H9 (cell line): ENCODE data around the gene MMP14. TPM values are rescaled to one million over a fixed set of nuclear protein-coding genes. Genes with fewer than 3 reads are reported as not detected.
A peak's percentile ranks its signal among the peaks of the same experiment; 100 is the strongest.

Experiments used
- DNase-seq: peaks from one replicate; pipeline ENCODE4 v3.0.0-alpha.2; 2017
- H2AFZ ChIP-seq: one replicate; pipeline ENCODE4 v1.6.1; 2013; ENCODE audit warnings: mild to moderate bottlenecking, low read length, control low read depth, moderate library complexity
- H2AK5ac ChIP-seq: 2 replicates; pipeline ENCODE4 v1.6.1; 2013; ENCODE audit warnings: low read length, control low read depth, mixed read lengths; ENCODE audit not compliant: insufficient read length
- H2BK120ac ChIP-seq: one replicate; pipeline ENCODE4 v1.6.1; 2013; ENCODE audit warnings: low read depth, mild to moderate bottlenecking, low read length, control low read depth, inconsistent platforms; ENCODE audit not compliant: poor library complexity, severe bottlenecking
- H2BK12ac ChIP-seq: 2 replicates; pipeline ENCODE4 v1.6.1; 2013; ENCODE audit warnings: low read length, control low read depth, mixed read lengths, low read depth; ENCODE audit not compliant: insufficient read length
- H2BK15ac ChIP-seq: 2 replicates; pipeline ENCODE4 v1.6.1; 2013; ENCODE audit warnings: low read depth, low read length, control low read depth
- H2BK20ac ChIP-seq: one replicate; pipeline ENCODE4 v1.6.1; 2013; ENCODE audit warnings: low read depth, mild to moderate bottlenecking, low read length, control low read depth, inconsistent platforms; ENCODE audit not compliant: poor library complexity, severe bottlenecking
- H2BK5ac ChIP-seq: 2 replicates; pipeline ENCODE4 v1.6.1; 2013; ENCODE audit warnings: low read length, control low read depth, mixed read lengths; ENCODE audit not compliant: insufficient read length
- H3K14ac ChIP-seq: 2 replicates; pipeline ENCODE4 v1.6.1; 2013; ENCODE audit warnings: low read length, control low read depth; ENCODE audit not compliant: insufficient read depth
- H3K18ac ChIP-seq: 2 replicates; pipeline ENCODE4 v1.6.1; 2013; ENCODE audit warnings: low read depth, mild to moderate bottlenecking, mixed read lengths, low read length, control low read depth; ENCODE audit not compliant: insufficient read length
- H3K23ac ChIP-seq: 2 replicates; pipeline ENCODE4 v1.6.1; 2013; ENCODE audit warnings: low read length, control low read depth, mixed read lengths, low read depth; ENCODE audit not compliant: insufficient read length
- H3K23me2 ChIP-seq: 2 replicates; pipeline ENCODE4 v1.6.1; 2013; ENCODE audit warnings: low read depth, mild to moderate bottlenecking, mixed read lengths, low read length, control low read depth; ENCODE audit not compliant: insufficient read length, poor library complexity, severe bottlenecking
- H3K27ac ChIP-seq: 2 replicates; pipeline ENCODE4 v1.5.1; 2013; ENCODE audit warnings: low read length, control low read depth, mixed read lengths, low read depth; ENCODE audit not compliant: insufficient read length
- H3K27me3 ChIP-seq: 2 replicates; pipeline ENCODE4 v1.6.1; 2013; ENCODE audit warnings: low read length, control low read depth, inconsistent platforms; ENCODE audit not compliant: insufficient read depth
- H3K4ac ChIP-seq: 2 replicates; pipeline ENCODE4 v1.6.1; 2013; ENCODE audit warnings: low read depth, mild to moderate bottlenecking, control low read depth, inconsistent platforms, low read length, moderate library complexity
- H3K4me1 ChIP-seq: 2 replicates; pipeline ENCODE4 v1.6.1; 2013; ENCODE audit warnings: low read length, control low read depth, inconsistent platforms; ENCODE audit not compliant: insufficient read depth
- H3K4me2 ChIP-seq: 2 replicates; pipeline ENCODE4 v1.6.1; 2013; ENCODE audit warnings: low read length, control low read depth, mixed read lengths; ENCODE audit not compliant: insufficient read length, insufficient read depth
- H3K56ac ChIP-seq: 2 replicates; pipeline ENCODE4 v1.6.1; 2013; ENCODE audit warnings: low read depth, mild to moderate bottlenecking, mixed read lengths, low read length, control low read depth; ENCODE audit not compliant: insufficient read length
- H3K79me1 ChIP-seq: 2 replicates; pipeline ENCODE4 v1.6.1; 2013; ENCODE audit warnings: low read depth, mild to moderate bottlenecking, moderate library complexity, low read length, control low read depth, inconsistent platforms; ENCODE audit not compliant: insufficient read depth, poor library complexity, severe bottlenecking
- H3K79me2 ChIP-seq: 2 replicates; pipeline ENCODE4 v1.6.1; 2013; ENCODE audit warnings: low read length, control low read depth, inconsistent platforms; ENCODE audit not compliant: insufficient read depth
- H3K9ac ChIP-seq: 2 replicates; pipeline ENCODE4 v1.6.1; 2013; ENCODE audit warnings: low read length, control low read depth, mixed read lengths; ENCODE audit not compliant: insufficient read length; ENCODE audit errors: extremely low read depth
- H3K9me3 ChIP-seq: one replicate; pipeline ENCODE4 v1.6.1; 2013; ENCODE audit warnings: low read depth, low read length, inconsistent platforms; ENCODE audit not compliant: control insufficient read depth
- H3T11ph ChIP-seq: one replicate; pipeline ENCODE4 v1.6.1; 2013; ENCODE audit warnings: mild to moderate bottlenecking, low read length, control low read depth, inconsistent platforms
- H4K20me1 ChIP-seq: one replicate; pipeline ENCODE4 v1.6.1; 2013; ENCODE audit not compliant: control insufficient read depth, insufficient read length, insufficient read depth
- H4K5ac ChIP-seq: 2 replicates; pipeline ENCODE4 v1.6.1; 2013; ENCODE audit warnings: low read depth, mild to moderate bottlenecking, mixed read lengths, low read length, control low read depth; ENCODE audit not compliant: insufficient read length
- H4K8ac ChIP-seq: replicated peaks from 2 replicates; pipeline ENCODE4 v1.6.1; 2013; ENCODE audit warnings: low read length, control low read depth, mixed read lengths, low read depth; ENCODE audit not compliant: insufficient read length
- H4K91ac ChIP-seq: 2 replicates; pipeline ENCODE4 v1.6.1; 2013; ENCODE audit warnings: low read depth, mild to moderate bottlenecking, moderate library complexity, mixed read lengths, low read length, control low read depth; ENCODE audit not compliant: insufficient read length
- H3K27ac Mint-ChIP-seq, 3 experiments: 2 replicates in 2 of 3; 3 replicates in 1 of 3; pipeline ENCODE4 v1.8.0; 2020 to 2021; ENCODE audit warnings: mixed read lengths in 3 of 3, mild to moderate bottlenecking in 1 of 3, moderate library complexity in 1 of 3
- H3K27me3 Mint-ChIP-seq: 2 replicates; pipeline ENCODE4 v1.8.0; 2021; ENCODE audit warnings: low read depth, mild to moderate bottlenecking, moderate library complexity, mixed read lengths
- H3K36me3 Mint-ChIP-seq, 3 experiments: 2 replicates in 2 of 3; 3 replicates in 1 of 3; pipeline ENCODE4 v1.8.0; 2020 to 2021; ENCODE audit warnings: low read depth in 3 of 3, mixed read lengths in 3 of 3; ENCODE audit not compliant: insufficient read depth in 1 of 3
- H3K4me1 Mint-ChIP-seq, 2 experiments: 2 replicates each; pipeline ENCODE4 v1.8.0; 2020; ENCODE audit warnings: mixed read lengths in 2 of 2
- H3K4me3 Mint-ChIP-seq, 2 experiments: 2 replicates in 1 of 2; 3 replicates in 1 of 2; pipeline ENCODE4 v1.8.0; 2020 to 2021; ENCODE audit warnings: mild to moderate bottlenecking in 2 of 2, mixed read lengths in 2 of 2, moderate library complexity in 1 of 2
- H3K9me3 Mint-ChIP-seq, 2 experiments: 2 replicates in 1 of 2; 3 replicates in 1 of 2; pipeline ENCODE4 v1.8.0; 2020; ENCODE audit warnings: mild to moderate bottlenecking in 2 of 2, mixed read lengths in 2 of 2, moderate library complexity in 1 of 2
- CTCF ChIP-seq: fragments of 200-600 bp; sonication (generic); conservative IDR thresholded peaks from 3 replicates; pipeline ENCODE4 v1.8.0; 2021; ENCODE audit warnings: antibody characterized with exemption, mild to moderate bottlenecking
- WGBS: extraction: QIAGEN DNeasy Blood & Tissue Kit; methylation state at CpG from one replicate; pipeline ENCODE4 v1.1.7; 2013; ENCODE audit warnings: missing lambda C conversion rate, low lambda C conversion rate, mixed read lengths; ENCODE audit not compliant: insufficient read length; ENCODE audit errors: extremely low coverage; 5-methylcytosine and 5-hydroxymethylcytosine counted together
- total RNA-seq: library from RNA; stranded (reverse); gene quantifications from 2 replicates; pipeline ENCODE4 v1.2.1, GENCODE V29; 2021

The MMP14 gene
- total RNA-seq, 1 experiment from 2014 or later = 56.5 TPM

- Histone ChIP-seq H4K5ac (no peak overlapping the region), H3K4me1 (no peaks in the 10 kb centered on the region), H3K9me3 (no peaks in the 10 kb centered on the region), H3K27me3 (no peaks in the 10 kb centered on the region), H3K14ac (no peak overlapping the region), H2AK5ac (no peak overlapping the region), H3K27ac (no peak overlapping the region), H3K18ac (no peak overlapping the region), H4K91ac (no peak overlapping the region), H3K4ac (no peak overlapping the region), H3K4me2 (no peak overlapping the region), H3K79me1 (no peaks in the 10 kb centered on the region), H2BK20ac (no peak overlapping the region), H3K79me2 (no peaks in the 10 kb centered on the region), H2BK120ac (no peak overlapping the region), H2BK12ac (no peak overlapping the region), H3T11ph (no peak overlapping the region), H3K23ac (no peak overlapping the region), H2AFZ (no peak overlapping the region), H4K20me1 (no peaks in the 10 kb centered on the region), H3K56ac (no peak overlapping the region), H3K23me2 (no peaks in the 10 kb centered on the region), H3K9ac (no peak overlapping the region), H4K8ac (no peak overlapping the region), H2BK5ac (no peak overlapping the region), H2BK15ac (no peak overlapping the region)
- Mint-ChIP-seq H3K27me3 (no peaks in the 10 kb centered on the region; the same call in 1 of the 2 replicates), H3K9me3 (peaks cover 0 to 3% of the 10 kb centered on the region in 2 experiments; a peak in 2 of 5 replicates), H3K27ac (peak overlapping the region in 1 of 3 experiments; percentile 76; a peak in 1 of 7 replicates), H3K36me3 (no peaks in the 10 kb centered on the region), H3K4me3 (no peak overlapping the region; a peak in 1 of 5 replicates), H3K4me1 (peaks cover 4% of the 10 kb centered on the region in 2 experiments)
- WGBS = no CpG with 5 or more reads among the region's 8 CpGs
- DNase-seq = no peak
- TF ChIP-seq CTCF = no peak
These were observed 18.8 kb downstream of the MMP14 start for GRCh38 chr14:22854963-22855724.
